Measurements from ENCODE around the gene MROH2A.
"Not testable (repeated sequence)": the region's sequence is repeated elsewhere in the genome, so short reads cannot be mapped to it uniquely, and the experiment has no call there.

The MROH2A gene

DNA sequence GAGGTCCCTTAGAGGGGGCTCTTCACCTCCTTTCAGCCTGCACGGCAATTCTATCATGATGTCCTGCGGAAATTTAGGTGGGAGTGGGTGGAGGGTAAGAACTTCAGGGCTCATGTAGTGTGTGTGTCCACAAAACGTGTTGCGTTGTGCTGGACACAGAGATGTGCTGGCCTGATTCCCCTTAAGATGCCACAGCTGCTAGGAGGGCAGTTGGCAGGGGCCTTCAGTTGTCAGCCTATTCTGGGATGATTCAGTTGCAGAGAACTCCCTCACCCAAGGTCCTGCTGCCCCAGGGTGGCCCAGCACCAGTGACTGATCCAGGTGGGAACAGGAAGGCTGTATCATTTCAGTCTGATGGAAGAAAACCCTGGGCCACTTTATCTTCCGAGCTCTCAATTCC is 77.2 kb downstream of the MROH2A start:
- no peak overlapping the region for H3K27ac Mint-ChIP-seq
- H3K27me3 Mint-ChIP-seq, result peaks cover 2% of the 10 kb centered on the region
- H3K4me3 Mint-ChIP-seq, result peak overlapping the region; percentile 99
- no peaks in the 10 kb centered on the region for H3K9me3 Mint-ChIP-seq (ENCODE audit: low read depth)
- H3K4me1 Mint-ChIP-seq (ENCODE audit: low read depth), result peaks cover 16% of the 10 kb centered on the region
- H3K36me3 Mint-ChIP-seq, result peaks cover 1% of the 10 kb centered on the region

DNA sequence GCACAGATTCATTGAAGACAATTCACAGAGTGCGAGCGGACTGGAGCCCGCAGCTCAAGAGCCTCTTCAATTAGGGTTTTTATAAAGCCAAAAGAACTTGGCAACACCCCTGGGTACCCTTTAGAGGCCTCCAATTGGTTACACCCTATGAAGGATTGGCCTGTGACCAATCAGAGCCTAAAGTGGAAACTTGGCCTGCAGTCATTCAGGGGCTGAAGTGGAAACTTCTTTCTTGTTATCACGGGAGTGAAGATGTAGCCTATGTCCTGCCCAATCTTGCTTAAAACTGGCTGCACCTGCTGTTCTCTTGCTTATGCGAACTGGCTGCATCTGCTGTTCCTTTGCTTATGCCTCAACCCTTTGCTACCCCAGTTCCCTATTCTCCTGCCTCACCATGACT is 78.1 kb downstream of the MROH2A start:
- Mint-ChIP-seq H3K27ac (no peak overlapping the region), H3K4me1 (ENCODE audit: low read depth) (peaks cover 16% of the 10 kb centered on the region), H3K9me3 (ENCODE audit: low read depth) (no peaks in the 10 kb centered on the region), H3K27me3 (peaks cover 2% of the 10 kb centered on the region), H3K36me3 (peaks cover 2% of the 10 kb centered on the region), H3K4me3 (no peak overlapping the region)

DNA sequence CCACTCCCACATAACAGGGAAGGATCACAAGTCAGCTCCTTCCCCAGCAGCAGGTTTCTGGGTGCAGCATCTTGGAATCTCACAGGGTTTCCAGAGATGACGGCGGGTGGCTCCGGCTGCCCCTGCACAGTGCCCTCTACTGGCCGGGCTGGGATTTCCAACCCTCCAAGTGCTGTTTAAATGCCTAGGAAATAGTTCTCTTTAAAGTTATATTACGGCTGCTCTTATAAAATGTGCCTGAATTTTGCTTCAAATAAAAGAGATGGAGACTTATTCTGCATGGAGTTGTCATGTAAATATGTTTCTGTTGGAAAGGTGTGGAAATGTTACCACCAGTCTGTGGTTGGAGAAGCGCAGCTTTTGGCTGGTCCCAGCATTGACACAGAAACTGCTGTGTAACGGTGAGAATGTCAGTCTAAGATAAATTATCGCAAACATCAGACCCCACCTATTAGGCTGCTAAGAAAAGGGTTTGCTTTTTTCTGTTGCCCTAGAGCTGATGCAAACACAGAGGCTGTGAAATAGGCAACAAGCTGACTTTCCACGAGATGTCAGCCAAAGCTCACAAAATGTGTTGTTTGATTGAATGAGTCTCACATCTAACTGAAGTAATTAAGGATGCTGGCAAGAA is 79.5 kb downstream of the MROH2A start:
- H3K4me1 Mint-ChIP-seq (ENCODE audit: low read depth), result peaks cover 16% of the 10 kb centered on the region
- H3K36me3 Mint-ChIP-seq, result peaks cover 4% of the 10 kb centered on the region
- peaks cover 2% of the 10 kb centered on the region for H3K27me3 Mint-ChIP-seq
- no peaks in the 10 kb centered on the region for H3K9me3 Mint-ChIP-seq (ENCODE audit: low read depth)
- no peak overlapping the region for H3K4me3 Mint-ChIP-seq
- no peak overlapping the region for H3K27ac Mint-ChIP-seq

DNA sequence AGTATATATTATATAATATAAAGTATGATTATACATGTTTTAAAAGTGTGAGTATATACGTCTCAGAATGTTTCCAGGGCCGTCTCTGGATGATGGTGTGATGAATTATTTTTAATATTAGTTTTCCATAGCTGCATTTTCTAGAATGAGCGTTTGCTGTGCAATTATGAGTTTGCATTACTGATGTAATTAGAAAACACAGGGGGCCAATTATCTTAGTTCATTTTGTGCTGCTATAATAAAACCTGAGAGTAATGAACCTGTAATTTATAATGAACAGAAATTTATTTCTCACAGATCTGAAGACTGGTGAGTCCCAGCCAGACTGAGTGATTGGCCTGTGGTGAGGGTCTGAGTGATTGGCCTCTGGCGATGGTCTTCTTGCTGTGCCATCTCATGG is 80.2 kb downstream of the MROH2A start:
- Mint-ChIP-seq H3K4me3 (no peak overlapping the region), H3K27me3 (peaks cover 2% of the 10 kb centered on the region), H3K36me3 (peaks cover 4% of the 10 kb centered on the region), H3K27ac (no peak overlapping the region), H3K4me1 (ENCODE audit: low read depth) (peaks cover 14% of the 10 kb centered on the region), H3K9me3 (ENCODE audit: low read depth) (no peaks in the 10 kb centered on the region)

DNA sequence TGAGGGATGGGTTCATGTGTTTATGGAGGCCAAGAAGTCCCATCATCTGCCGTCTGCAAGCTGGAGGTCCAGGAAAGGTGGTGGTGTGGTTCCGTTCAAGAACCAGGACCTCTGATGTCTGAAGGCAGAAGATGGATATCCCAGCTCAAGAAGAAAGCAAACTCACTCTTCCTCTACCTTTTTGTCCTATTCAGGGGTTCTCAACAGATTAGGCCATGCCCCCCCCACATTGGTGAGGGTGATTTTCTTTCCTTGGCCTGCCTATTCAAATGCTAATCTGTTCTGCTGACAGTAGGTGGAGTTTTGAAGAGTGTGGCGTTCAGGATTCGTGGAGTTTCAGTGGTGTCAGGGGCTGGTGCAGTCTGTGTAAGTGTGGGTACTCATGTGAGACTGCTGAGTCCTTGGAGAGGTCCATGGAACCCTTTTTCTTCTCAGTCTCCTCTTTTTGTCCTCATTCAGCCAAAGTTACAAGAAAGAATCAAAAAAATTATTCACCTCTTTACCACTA is 84.2 kb downstream of the MROH2A start:
- Mint-ChIP-seq H3K36me3 (peaks cover 12% of the 10 kb centered on the region), H3K9me3 (ENCODE audit: low read depth) (peaks cover 4% of the 10 kb centered on the region), H3K4me1 (ENCODE audit: low read depth) (peaks cover 8% of the 10 kb centered on the region), H3K27me3 (no peaks in the 10 kb centered on the region), H3K27ac (no peak overlapping the region), H3K4me3 (no peak overlapping the region)

DNA sequence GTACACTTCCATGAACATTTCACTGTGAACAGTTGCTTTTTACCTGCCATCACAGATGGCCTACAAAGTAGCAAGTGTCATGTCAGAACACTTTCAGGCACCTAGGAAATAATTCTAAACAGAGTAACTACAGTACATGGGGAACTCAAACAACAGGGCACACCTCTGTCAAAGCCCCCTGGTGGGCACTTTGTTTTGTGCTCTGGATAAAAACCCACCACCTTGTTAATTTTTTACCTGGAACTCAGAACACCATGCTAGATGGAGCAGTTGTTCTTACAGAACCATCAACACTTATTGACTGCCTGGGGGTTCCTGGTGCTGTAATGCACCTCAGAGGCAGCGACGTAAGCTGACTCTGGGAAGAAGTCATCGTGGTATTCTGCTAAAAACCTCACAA is 87.7 kb downstream of the MROH2A start:
- Mint-ChIP-seq H3K9me3 (ENCODE audit: low read depth) (peaks cover 17% of the 10 kb centered on the region), H3K36me3 (peaks cover 20% of the 10 kb centered on the region), H3K27ac (no peak overlapping the region), H3K4me3 (no peak overlapping the region), H3K4me1 (ENCODE audit: low read depth) (peaks cover 13% of the 10 kb centered on the region), H3K27me3 (peaks cover 3% of the 10 kb centered on the region)

DNA sequence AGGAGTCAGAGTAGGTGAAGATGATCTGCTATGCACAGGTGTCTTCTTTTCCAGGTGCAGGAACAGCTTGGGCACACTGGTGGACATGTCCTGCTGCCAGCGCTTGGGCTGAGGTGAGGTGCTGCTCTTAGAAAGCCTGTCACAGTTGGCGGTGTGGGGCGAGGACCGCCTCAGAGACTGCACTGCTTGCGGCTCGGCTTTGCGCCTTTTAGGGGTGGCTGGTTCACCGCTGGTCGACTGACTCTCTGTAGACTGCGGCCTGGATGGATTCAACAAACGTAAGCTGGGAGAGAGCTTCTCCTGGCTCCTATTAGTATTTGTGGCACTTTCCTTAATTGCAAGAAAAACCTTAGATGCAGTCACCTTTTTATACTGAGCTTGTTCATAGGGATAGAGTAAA is 88.3 kb downstream of the MROH2A start:
- Mint-ChIP-seq H3K36me3 (peaks cover 21% of the 10 kb centered on the region), H3K27ac (no peak overlapping the region), H3K4me1 (ENCODE audit: low read depth) (peaks cover 13% of the 10 kb centered on the region), H3K27me3 (peaks cover 6% of the 10 kb centered on the region), H3K9me3 (ENCODE audit: low read depth) (peaks cover 19% of the 10 kb centered on the region), H3K4me3 (no peak overlapping the region)

DNA sequence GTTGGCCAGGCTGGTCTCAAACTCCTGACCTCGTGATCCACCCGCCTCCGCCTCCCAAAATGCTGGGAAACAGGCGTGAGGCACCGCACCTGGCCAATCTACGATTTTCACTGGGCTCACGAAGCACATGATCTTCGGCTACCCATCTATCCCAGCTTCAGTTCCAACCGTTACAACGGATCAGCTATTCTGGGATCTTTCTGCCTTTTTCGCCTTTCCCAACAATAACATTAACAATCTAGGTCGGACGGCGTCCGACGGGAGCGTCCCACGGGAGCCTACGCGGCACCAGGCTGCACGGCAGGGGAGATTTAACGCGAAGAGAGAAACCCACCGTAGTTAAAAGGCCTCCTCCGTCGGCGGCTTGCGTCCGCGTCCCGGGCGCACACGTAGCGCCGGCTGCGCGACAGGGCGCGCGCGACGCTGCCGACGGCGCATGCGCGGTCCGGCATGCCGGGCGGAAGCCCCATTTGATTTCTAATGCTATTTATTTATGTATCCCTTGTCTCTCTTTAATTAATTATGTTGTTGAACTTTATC is 89.9 kb downstream of the MROH2A start, which contains the start of gene MSL3B:
MSL3B (minus strand) TSS at position 394 of the 540 bp plus-strand sequence.
- Mint-ChIP-seq H3K4me1 (ENCODE audit: low read depth) (peaks cover 13% of the 10 kb centered on the region), H3K4me3 (peak within 1 kb of the TSS; percentile 92), H3K27ac (peak within 1 kb of the TSS; percentile 77), H3K36me3 (peaks cover 19% of the 10 kb centered on the region), H3K9me3 (ENCODE audit: low read depth) (peaks cover 19% of the 10 kb centered on the region), H3K27me3 (peaks cover 12% of the 10 kb centered on the region)

DNA sequence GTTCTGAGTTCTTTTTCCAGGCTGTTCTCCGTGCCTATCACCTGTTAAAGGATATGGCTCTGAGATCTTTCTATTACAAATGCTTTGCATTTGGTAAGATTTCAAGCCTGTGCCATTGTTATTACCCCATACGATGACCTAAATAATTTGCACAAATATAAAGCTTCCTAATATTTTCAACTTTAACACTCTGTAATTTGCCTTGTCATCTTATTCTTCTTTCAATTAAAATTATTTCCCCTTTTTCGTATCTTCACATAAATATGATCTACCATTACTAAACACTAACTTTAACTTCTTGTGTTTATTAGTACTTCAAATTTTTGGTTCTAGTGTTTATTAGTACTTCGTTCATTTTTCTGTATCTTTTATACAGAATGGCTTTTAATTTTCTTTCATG is 93.3 kb downstream of the MROH2A start:
- Mint-ChIP-seq H3K4me3 (no peak overlapping the region), H3K4me1 (ENCODE audit: low read depth) (peaks cover 8% of the 10 kb centered on the region), H3K27me3 (peaks cover 23% of the 10 kb centered on the region), H3K36me3 (peaks cover 14% of the 10 kb centered on the region), H3K27ac (no peak overlapping the region), H3K9me3 (ENCODE audit: low read depth) (peaks cover 15% of the 10 kb centered on the region)

DNA sequence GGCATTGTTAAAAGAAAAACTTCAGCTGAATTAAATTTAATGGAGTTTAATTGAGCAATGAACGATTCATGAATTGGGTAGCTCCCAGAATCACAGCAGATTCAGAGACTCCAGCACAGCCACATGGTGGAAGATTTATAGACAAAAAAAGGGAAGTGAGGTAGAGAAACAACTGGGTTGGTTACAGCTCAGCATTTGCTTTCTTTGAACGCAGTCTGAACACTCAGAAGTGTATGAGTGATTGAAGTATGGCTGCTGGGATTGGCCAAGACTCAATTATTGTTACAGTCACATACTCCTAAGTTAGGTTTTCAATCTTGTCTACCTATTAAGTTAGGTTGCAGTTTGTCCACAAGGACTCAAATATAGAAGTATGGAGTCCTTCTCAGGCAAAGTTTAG is 94.0 kb downstream of the MROH2A start:
- peaks cover 23% of the 10 kb centered on the region for H3K27me3 Mint-ChIP-seq
- H3K4me1 Mint-ChIP-seq (ENCODE audit: low read depth); H3K4me3 Mint-ChIP-seq; H3K27ac Mint-ChIP-seq: not testable (repeated sequence)
- H3K9me3 Mint-ChIP-seq (ENCODE audit: low read depth), result peaks cover 15% of the 10 kb centered on the region
- H3K36me3 Mint-ChIP-seq, result peaks cover 12% of the 10 kb centered on the region

DNA sequence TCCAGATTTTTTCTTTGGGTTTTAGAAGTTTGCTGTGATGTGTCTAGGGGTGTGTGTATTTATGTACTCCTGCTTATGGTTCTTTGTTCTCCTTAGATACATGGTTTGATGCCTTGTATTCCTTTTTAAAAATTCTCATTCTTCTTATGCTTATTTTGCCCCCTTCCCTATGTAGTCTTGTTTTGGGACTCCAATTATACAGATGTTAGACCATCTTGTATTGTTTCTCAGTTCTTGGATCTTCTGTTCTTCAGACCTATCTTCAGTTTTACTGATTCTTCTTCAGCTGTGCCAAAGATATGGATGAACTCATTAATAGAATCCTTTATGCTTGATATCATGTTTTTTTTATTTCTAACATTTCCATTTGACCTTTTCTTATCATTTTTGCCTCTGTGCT is 104.2 kb downstream of the MROH2A start:
- H3K27ac Mint-ChIP-seq, result no peak overlapping the region
- peaks cover 14% of the 10 kb centered on the region for H3K36me3 Mint-ChIP-seq
- no peaks in the 10 kb centered on the region for H3K4me1 Mint-ChIP-seq (ENCODE audit: low read depth)
- H3K4me3 Mint-ChIP-seq, result no peak overlapping the region
- peaks cover 22% of the 10 kb centered on the region for H3K27me3 Mint-ChIP-seq
- H3K9me3 Mint-ChIP-seq (ENCODE audit: low read depth), result peaks cover 23% of the 10 kb centered on the region

Data from activated naive CD8-positive, alpha-beta T cell (primary cell).